ENCODE data around the gene NEURL1. TPM values are rescaled to one million over a fixed set of nuclear protein-coding genes. Genes with fewer than 3 reads are reported as not detected.
A peak's percentile ranks its signal among the peaks of the same experiment; 100 is the strongest.

The NEURL1 gene
- total and polyA plus RNA-seq, 10 of the 15 experiments (the other 5 are each of a cell fraction or from before 2014, with no cell fraction given) = 0.02 to 0.05 (median 0.05) TPM; not detected in 6

GRCh38 chr10:103472005-103472404 lies 21.5 kb upstream of the NEURL1 start (continued):
- TF ChIP-seq TAF1 (IDR thresholded peaks at IDR 0.05; ENCODE audit: borderline replicate concordance, low read depth, low read length) (peak; percentile 51; the same call in 1 of the 2 replicates), ZBTB40 (IDR thresholded peaks at IDR 0.05; ENCODE audit: borderline replicate concordance) (no peak), MYB (IDR thresholded peaks at IDR 0.05; ENCODE audit: borderline replicate concordance, low read depth, low read length) (no peak), ETV6 (conservative IDR thresholded peaks at IDR 0.05 in 1 of 2, IDR thresholded peaks at IDR 0.05 in 1 of 2; ENCODE audit: borderline replicate concordance in 1 of 2, low read depth in 1 of 2) (no peak), SUPT20H (IDR thresholded peaks at IDR 0.05; ENCODE audit: borderline replicate concordance, control insufficient read depth, low read depth, low read length) (no peak), NFYA (IDR thresholded peaks at IDR 0.05; ENCODE audit: borderline replicate concordance, low read depth, low read length) (no peak), RAD21 (IDR thresholded peaks at IDR 0.05; ENCODE audit: insufficient read depth, low read depth, low read length) (no peak), ZNF384 (IDR thresholded peaks at IDR 0.05; ENCODE audit: borderline replicate concordance, low read depth, low read length) (no peak), HCFC1 (IDR thresholded peaks at IDR 0.05; ENCODE audit: low read length) (no peak), SREBF1 (IDR thresholded peaks at IDR 0.05; ENCODE audit: low read length) (no peak), ELK1 (IDR thresholded peaks at IDR 0.05; ENCODE audit: low read depth, low read length) (no peak), LARP7 (IDR thresholded peaks at IDR 0.05) (no peak), ZNF622 (IDR thresholded peaks at IDR 0.05) (no peak), SRF (IDR thresholded peaks at IDR 0.05; ENCODE audit: low read depth in 2 of 2, low read length in 2 of 2) (no peak), DPF2 (IDR thresholded peaks at IDR 0.05) (no peak; the same call in none of the 2 replicates), JUND (IDR thresholded peaks at IDR 0.05; ENCODE audit: low read depth, low read length) (no peak), ZNF217 (IDR thresholded peaks at IDR 0.05) (no peak), EP300 (IDR thresholded peaks at IDR 0.05; ENCODE audit: borderline replicate concordance in 1 of 2, control insufficient read depth in 1 of 2, low read depth in 2 of 2, low read length in 2 of 2) (no peak; a peak in 1 of 4 replicates), RCOR1 (conservative IDR thresholded peaks at IDR 0.05; ENCODE audit: low read depth, low read length) (no peak), YY1 (IDR thresholded peaks at IDR 0.05; ENCODE audit: low read depth, low read length) (no peak), JUNB (IDR thresholded peaks at IDR 0.05) (no peak), YBX1 (IDR thresholded peaks at IDR 0.05) (no peak), SPI1 (IDR thresholded peaks at IDR 0.05; ENCODE audit: borderline replicate concordance, insufficient read depth, low read depth, low read length) (peak; percentile 86), EZH2 (IDR thresholded peaks at IDR 0.05; ENCODE audit: borderline replicate concordance, control insufficient read depth, low read depth, low read length) (no peak), CEBPB (IDR thresholded peaks at IDR 0.05; ENCODE audit: borderline replicate concordance in 1 of 2, low read depth in 2 of 2, low read length in 2 of 2) (no peak), MYC (IDR thresholded peaks at IDR 0.05; ENCODE audit: insufficient read depth, insufficient read length, insufficient replicate concordance, low read length, severe bottlenecking) (no peak), CHD2 (IDR thresholded peaks at IDR 0.05; ENCODE audit: borderline replicate concordance, low read depth, low read length) (no peak)

All from GM12878 (cell line).